ENCODE measurements around the gene TMX3.

The TMX3 gene

GRCh38 chr18:68705119-68705518 is 9.8 kb downstream of the TMX3 start:
- no peak for DNase-seq

GRCh38 chr18:68703326-68703725 is 11.6 kb downstream of the TMX3 start:
- DNase-seq: no peak

GRCh38 chr18:68701353-68701752 is 13.6 kb downstream of the TMX3 start:
- DNase-seq: no peak

GRCh38 chr18:68699043-68699442 is 15.9 kb downstream of the TMX3 start:
- no peak for DNase-seq

GRCh38 chr18:68696937-68697336 is 18.0 kb downstream of the TMX3 start:
- no peak for DNase-seq

GRCh38 chr18:68694316-68694715 is 20.6 kb downstream of the TMX3 start:
- DNase-seq: no peak

GRCh38 chr18:68693091-68693815 is 21.7 kb downstream of the TMX3 start:
- no peak for DNase-seq

GRCh38 chr18:68679528-68679927 is 35.4 kb downstream of the TMX3 start:
- DNase-seq: no peak

- DNase-seq: no peak
Observed at GRCh38 chr18:68676913-68677312, 38.0 kb downstream of the TMX3 start.

- DNase-seq: no peak
Observed at GRCh38 chr18:68667121-68667520, 47.8 kb downstream of the TMX3 start.

- DNase-seq: no peak
Observed at GRCh38 chr18:68666381-68666780, 48.5 kb downstream of the TMX3 start.

- no peak for DNase-seq
Observed at GRCh38 chr18:68665628-68666027, 49.3 kb downstream of the TMX3 start.

GRCh38 chr18:68662754-68663153 is 52.2 kb downstream of the TMX3 start:
- no peak for DNase-seq

GRCh38 chr18:68660354-68661183 is 54.3 kb downstream of the TMX3 start:
- DNase-seq: peak in 3 of 6 experiments; percentile 7 to 40 (median 17)

GRCh38 chr18:68648191-68648590 is 66.7 kb downstream of the TMX3 start:
- no peak for DNase-seq

GRCh38 chr18:68642003-68642402 is 72.9 kb downstream of the TMX3 start:
- DNase-seq: no peak

GRCh38 chr18:68640861-68641260 is 74.0 kb downstream of the TMX3 start:
- DNase-seq: no peak

- no peak for DNase-seq
Observed at GRCh38 chr18:68638613-68639012, 76.3 kb downstream of the TMX3 start.

- no peak for DNase-seq
Observed at GRCh38 chr18:68627812-68628211, 87.1 kb downstream of the TMX3 start.
